Memory B cell (primary cell): ENCODE results near the gene UNC13C.

Source experiments
- ATAC-seq: fragments of 150-1000 bp; cut with Tn5 transposase; 2 replicates; pipeline ENCODE4 v1.10.0; 2021; ENCODE audit warnings: low read depth, mild to moderate bottlenecking, moderate library complexity
- DNase-seq, 2 donors: peaks; one replicate each; pipeline ENCODE4 v3.0.0; 2022; ENCODE audit warnings: low spot score in 2 of 2
- H3K27ac Mint-ChIP-seq: one replicate; pipeline ENCODE4 v1.8.0; 2022; ENCODE audit warnings: mild to moderate bottlenecking, moderate library complexity, mixed read lengths
- H3K27me3 Mint-ChIP-seq: one replicate; pipeline ENCODE4 v1.8.0; 2022; ENCODE audit warnings: mixed read lengths
- H3K36me3 Mint-ChIP-seq: one replicate; pipeline ENCODE4 v1.8.0; 2022; ENCODE audit warnings: mild to moderate bottlenecking, mixed read lengths
- H3K4me1 Mint-ChIP-seq: one replicate; pipeline ENCODE4 v1.8.0; 2022; ENCODE audit warnings: mixed read lengths
- H3K4me3 Mint-ChIP-seq: one replicate; pipeline ENCODE4 v1.8.0; 2022; ENCODE audit warnings: mild to moderate bottlenecking, moderate library complexity, mixed read lengths
- H3K9me3 Mint-ChIP-seq: one replicate; pipeline ENCODE4 v1.8.0; 2022; ENCODE audit warnings: mixed read lengths

The UNC13C gene

GRCh38 chr15:54636147-54636546, 657.9 kb downstream of the UNC13C start:
- H3K27ac Mint-ChIP-seq: no peak overlapping the region
- no peak overlapping the region for H3K4me3 Mint-ChIP-seq
- peaks cover 12% of the 10 kb centered on the region for H3K9me3 Mint-ChIP-seq
- ATAC-seq (no peak), DNase-seq (no peak)
- H3K4me1 Mint-ChIP-seq: no peaks in the 10 kb centered on the region
- H3K27me3 Mint-ChIP-seq: no peaks in the 10 kb centered on the region
- no peaks in the 10 kb centered on the region for H3K36me3 Mint-ChIP-seq

GRCh38 chr15:54638666-54639065, 660.4 kb downstream of the UNC13C start:
- ATAC-seq (no peak), DNase-seq (no peak)
- no peak overlapping the region for H3K4me3 Mint-ChIP-seq
- H3K27ac Mint-ChIP-seq: no peak overlapping the region
- no peaks in the 10 kb centered on the region for H3K27me3 Mint-ChIP-seq
- H3K36me3 Mint-ChIP-seq: no peaks in the 10 kb centered on the region
- H3K4me1 Mint-ChIP-seq: no peaks in the 10 kb centered on the region
- peaks cover 13% of the 10 kb centered on the region for H3K9me3 Mint-ChIP-seq

GRCh38 chr15:54640873-54641272, 662.6 kb downstream of the UNC13C start:
- no peak overlapping the region for H3K4me3 Mint-ChIP-seq
- H3K27me3 Mint-ChIP-seq: no peaks in the 10 kb centered on the region
- H3K27ac Mint-ChIP-seq: no peak overlapping the region
- DNase-seq: no peak
- no peaks in the 10 kb centered on the region for H3K36me3 Mint-ChIP-seq
- no peaks in the 10 kb centered on the region for H3K4me1 Mint-ChIP-seq
- H3K9me3 Mint-ChIP-seq: peaks cover 13% of the 10 kb centered on the region
- ATAC-seq: no peak

GRCh38 chr15:54644796-54645195, 666.6 kb downstream of the UNC13C start:
- no peak for DNase-seq
- no peaks in the 10 kb centered on the region for H3K4me1 Mint-ChIP-seq
- H3K27ac Mint-ChIP-seq: no peak overlapping the region
- ATAC-seq: no peak
- no peaks in the 10 kb centered on the region for H3K27me3 Mint-ChIP-seq
- no peaks in the 10 kb centered on the region for H3K36me3 Mint-ChIP-seq
- peaks cover 9% of the 10 kb centered on the region for H3K9me3 Mint-ChIP-seq
- H3K4me3 Mint-ChIP-seq: no peak overlapping the region

- ATAC-seq: no peak
- no peak overlapping the region for H3K27ac Mint-ChIP-seq
- H3K9me3 Mint-ChIP-seq: peaks cover 7% of the 10 kb centered on the region
- H3K36me3 Mint-ChIP-seq: no peaks in the 10 kb centered on the region
- no peaks in the 10 kb centered on the region for H3K4me1 Mint-ChIP-seq
- no peak overlapping the region for H3K4me3 Mint-ChIP-seq
- DNase-seq: no peak
- no peaks in the 10 kb centered on the region for H3K27me3 Mint-ChIP-seq
Observed at GRCh38 chr15:54659646-54660045, 681.4 kb downstream of the UNC13C start.

GRCh38 chr15:54660356-54660755, 682.1 kb downstream of the UNC13C start:
- no peak for ATAC-seq
- H3K27ac Mint-ChIP-seq: no peak overlapping the region
- no peak overlapping the region for H3K4me3 Mint-ChIP-seq
- peaks cover 7% of the 10 kb centered on the region for H3K9me3 Mint-ChIP-seq
- H3K4me1 Mint-ChIP-seq: no peaks in the 10 kb centered on the region
- H3K27me3 Mint-ChIP-seq: no peaks in the 10 kb centered on the region
- no peak for DNase-seq
- no peaks in the 10 kb centered on the region for H3K36me3 Mint-ChIP-seq

- no peak overlapping the region for H3K4me3 Mint-ChIP-seq
- peaks cover 2% of the 10 kb centered on the region for H3K36me3 Mint-ChIP-seq
- DNase-seq (no peak), ATAC-seq (no peak)
- H3K27me3 Mint-ChIP-seq: no peaks in the 10 kb centered on the region
- peaks cover 18% of the 10 kb centered on the region for H3K9me3 Mint-ChIP-seq
- H3K4me1 Mint-ChIP-seq: no peaks in the 10 kb centered on the region
- no peak overlapping the region for H3K27ac Mint-ChIP-seq
Observed at GRCh38 chr15:54675241-54675640, 697.0 kb downstream of the UNC13C start.

GRCh38 chr15:54681584-54681983, 703.3 kb downstream of the UNC13C start:
- no peak overlapping the region for H3K4me3 Mint-ChIP-seq
- DNase-seq (no peak), ATAC-seq (no peak)
- no peaks in the 10 kb centered on the region for H3K9me3 Mint-ChIP-seq
- H3K27ac Mint-ChIP-seq: no peak overlapping the region
- H3K4me1 Mint-ChIP-seq: no peaks in the 10 kb centered on the region
- H3K27me3 Mint-ChIP-seq: no peaks in the 10 kb centered on the region
- H3K36me3 Mint-ChIP-seq: no peaks in the 10 kb centered on the region
